Activated CD8-positive, alpha-beta memory T cell treated with anti-CD3 and anti-CD28 coated beads for 1 hour (primary cell): ENCODE measurements around the gene ARHGEF7.
"Not testable (repeated sequence)": the region's sequence is repeated elsewhere in the genome, so short reads cannot be mapped to it uniquely, and the experiment has no call there.

Experiments used
- DNase-seq, 2 donors: peaks; one replicate each; pipeline ENCODE4 v3.0.0-alpha.2; 2020; ENCODE audit warnings: low read depth in 1 of 2; ENCODE audit errors: extremely low read depth in 1 of 2

Gene ARHGEF7, protein sequence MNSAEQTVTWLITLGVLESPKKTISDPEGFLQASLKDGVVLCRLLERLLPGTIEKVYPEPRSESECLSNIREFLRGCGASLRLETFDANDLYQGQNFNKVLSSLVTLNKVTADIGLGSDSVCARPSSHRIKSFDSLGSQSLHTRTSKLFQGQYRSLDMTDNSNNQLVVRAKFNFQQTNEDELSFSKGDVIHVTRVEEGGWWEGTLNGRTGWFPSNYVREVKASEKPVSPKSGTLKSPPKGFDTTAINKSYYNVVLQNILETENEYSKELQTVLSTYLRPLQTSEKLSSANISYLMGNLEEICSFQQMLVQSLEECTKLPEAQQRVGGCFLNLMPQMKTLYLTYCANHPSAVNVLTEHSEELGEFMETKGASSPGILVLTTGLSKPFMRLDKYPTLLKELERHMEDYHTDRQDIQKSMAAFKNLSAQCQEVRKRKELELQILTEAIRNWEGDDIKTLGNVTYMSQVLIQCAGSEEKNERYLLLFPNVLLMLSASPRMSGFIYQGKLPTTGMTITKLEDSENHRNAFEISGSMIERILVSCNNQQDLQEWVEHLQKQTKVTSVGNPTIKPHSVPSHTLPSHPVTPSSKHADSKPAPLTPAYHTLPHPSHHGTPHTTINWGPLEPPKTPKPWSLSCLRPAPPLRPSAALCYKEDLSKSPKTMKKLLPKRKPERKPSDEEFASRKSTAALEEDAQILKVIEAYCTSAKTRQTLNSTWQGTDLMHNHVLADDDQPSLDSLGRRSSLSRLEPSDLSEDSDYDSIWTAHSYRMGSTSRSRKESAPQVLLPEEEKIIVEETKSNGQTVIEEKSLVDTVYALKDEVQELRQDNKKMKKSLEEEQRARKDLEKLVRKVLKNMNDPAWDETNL

DNA sequence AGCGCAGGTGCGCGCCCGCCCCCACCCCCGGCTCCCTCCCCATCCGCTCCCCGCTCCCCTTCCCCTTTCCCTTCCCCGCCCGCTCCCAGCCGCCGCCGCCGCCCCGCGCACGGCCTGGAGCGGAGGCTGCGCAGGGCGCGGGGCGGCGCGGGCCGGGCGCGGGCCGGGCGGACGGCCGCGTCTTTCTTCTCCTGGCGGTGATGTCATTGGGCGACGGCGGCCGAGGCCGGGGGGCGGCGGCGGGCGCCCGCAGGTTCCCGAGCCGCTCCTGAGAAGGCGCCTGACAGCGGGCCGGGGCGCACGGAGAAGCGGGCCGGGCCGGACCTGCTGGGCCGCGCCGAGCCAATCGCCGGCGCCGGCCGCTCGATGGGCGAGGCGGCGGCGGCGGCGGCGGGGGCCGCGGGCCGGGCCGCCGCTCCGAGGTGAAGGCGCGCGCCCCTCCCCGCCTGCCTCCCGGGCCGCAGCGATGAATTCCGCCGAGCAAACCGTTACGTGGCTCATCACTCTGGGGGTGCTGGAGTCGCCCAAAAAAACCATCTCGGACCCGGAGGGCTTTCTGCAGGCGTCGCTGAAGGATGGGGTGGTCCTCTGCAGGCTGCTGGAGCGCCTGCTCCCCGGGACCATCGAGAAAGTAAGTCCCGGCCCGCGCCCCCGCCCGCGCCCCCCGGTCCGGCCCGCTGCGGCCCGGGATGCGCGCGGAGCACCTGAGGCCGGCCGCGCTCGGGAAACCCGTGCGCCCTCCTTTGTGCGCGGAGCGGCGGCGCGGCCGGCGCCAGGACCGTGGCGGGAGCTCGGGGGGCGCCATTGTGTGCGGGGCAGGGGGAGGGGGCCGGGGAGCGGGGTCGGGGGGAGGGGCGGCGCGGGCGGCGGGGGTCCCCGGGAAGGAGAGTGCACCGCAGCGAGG is at the start of gene ARHGEF7:
TSS of gene ARHGEF7 (plus strand) at position 250 of the 904 bp plus-strand sequence. CDS start at position 467, 217 bp downstream.
- no peak for DNase-seq

DNA sequence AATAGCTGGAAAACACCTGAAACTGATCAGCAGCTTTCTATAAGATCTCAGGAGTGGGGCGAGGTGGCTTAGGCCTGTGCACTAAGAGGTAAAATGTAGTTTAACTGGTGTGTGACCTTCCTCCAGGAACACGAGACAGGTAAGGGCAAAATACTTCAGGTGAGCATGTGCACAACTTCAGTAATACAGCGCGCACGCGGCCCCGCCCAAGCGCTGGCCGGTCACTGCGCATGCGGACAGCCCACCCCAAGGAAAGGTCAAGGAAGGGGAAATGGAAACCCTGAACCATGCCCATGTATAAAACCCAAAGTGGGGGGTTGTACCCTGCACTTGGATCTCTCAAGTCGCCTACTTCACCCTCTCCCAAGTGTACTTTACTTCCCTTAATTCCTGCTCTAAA is 49.4 kb upstream of the ARHGEF7 start:
- DNase-seq, result no peak

DNA sequence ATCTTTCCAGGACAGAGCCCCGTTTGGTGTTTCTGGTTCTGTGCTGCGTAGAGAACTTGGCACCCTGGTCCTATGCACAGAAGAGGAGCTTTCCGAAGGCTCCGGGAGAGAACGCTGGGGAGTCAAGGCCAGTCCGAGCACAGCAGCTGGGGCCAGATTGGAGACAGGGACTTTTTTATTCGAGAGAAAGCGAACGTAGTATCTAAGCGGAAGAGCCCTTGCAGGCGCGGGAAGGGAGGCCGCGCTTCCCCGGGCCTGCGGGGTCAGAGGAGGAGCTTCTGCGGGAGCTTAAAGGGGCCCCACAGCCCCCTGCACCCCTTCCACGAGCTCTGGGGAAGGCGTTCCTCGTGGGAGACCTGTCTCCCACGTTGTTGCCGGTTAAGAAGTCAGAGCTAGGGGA is 48.6 kb upstream of the ARHGEF7 start:
- DNase-seq, result no peak

DNA sequence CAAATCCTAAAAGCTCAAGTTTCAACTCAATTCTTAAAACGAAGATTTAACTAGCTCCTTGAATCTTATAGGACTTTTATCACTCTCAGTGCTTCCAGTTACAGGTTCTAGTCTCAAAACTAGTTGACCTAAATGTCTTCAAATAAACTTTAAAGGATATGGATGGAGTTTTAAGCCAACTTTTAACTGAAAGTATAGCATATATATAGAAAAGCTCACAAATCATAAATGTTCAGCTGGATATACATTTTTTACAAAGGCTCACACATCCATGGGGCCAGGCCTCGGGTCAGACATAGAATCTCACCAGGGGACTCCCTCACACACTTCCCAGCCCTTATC is 47.1 kb upstream of the ARHGEF7 start:
- DNase-seq, result no peak

DNA sequence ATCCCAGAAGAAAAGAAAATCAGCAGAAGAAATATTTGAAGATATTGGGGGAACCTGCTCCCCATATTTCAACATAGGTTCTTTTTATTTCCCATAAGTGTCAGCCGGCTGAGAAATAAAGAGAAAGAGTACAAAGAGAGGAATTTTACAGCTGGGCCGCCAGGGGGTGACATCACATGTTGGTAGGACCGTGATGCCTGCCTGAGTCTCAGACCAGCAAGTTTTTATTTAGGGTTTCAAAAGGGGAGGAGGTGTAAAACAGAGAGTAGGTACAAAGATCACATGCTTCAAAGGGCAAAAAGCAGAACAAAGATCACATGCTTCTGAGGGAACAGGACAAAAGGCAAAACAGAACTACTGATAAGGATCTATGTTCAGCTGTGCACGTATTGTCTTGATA is 44.0 kb upstream of the ARHGEF7 start:
- not testable (repeated sequence) for DNase-seq

DNA sequence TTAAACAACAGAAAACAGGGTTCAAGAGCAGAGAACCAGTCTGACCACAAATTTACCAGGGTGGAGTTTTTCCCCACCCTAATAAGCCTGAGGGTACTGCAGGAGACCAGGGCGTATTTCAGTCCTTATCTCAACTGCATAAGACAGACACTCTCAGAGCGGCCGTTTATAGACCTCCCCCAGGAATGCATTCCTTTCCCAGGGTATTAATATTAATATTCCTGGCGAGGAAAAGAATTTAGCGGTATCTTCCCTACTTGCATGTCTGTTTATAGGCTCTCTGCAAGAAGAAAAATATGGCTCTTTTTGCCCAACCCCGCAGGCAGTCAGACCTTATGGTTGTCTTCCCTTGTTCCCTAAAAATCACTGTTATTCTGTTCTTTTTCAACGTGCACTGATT is 43.6 kb upstream of the ARHGEF7 start:
- not testable (repeated sequence) for DNase-seq

DNA sequence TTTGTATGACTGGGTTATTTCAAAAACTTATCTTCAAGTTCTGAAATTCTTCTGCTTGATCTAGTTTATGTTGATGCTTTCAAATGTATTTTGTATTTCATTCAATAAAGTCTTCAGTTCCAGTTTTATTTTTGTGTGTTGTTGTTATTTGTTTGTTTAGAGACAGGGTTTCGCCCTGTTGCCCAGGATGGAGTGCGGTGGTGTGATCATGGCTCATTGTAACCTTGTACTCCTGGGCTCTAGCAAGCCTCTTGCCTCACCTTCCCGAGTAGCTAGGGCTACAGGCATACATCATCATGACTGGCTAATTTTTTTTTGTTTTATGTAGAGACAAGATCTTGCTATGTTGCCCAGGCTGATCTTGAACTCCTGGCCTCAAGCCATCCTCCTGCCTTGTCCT is 40.3 kb upstream of the ARHGEF7 start:
- DNase-seq, result no peak

DNA sequence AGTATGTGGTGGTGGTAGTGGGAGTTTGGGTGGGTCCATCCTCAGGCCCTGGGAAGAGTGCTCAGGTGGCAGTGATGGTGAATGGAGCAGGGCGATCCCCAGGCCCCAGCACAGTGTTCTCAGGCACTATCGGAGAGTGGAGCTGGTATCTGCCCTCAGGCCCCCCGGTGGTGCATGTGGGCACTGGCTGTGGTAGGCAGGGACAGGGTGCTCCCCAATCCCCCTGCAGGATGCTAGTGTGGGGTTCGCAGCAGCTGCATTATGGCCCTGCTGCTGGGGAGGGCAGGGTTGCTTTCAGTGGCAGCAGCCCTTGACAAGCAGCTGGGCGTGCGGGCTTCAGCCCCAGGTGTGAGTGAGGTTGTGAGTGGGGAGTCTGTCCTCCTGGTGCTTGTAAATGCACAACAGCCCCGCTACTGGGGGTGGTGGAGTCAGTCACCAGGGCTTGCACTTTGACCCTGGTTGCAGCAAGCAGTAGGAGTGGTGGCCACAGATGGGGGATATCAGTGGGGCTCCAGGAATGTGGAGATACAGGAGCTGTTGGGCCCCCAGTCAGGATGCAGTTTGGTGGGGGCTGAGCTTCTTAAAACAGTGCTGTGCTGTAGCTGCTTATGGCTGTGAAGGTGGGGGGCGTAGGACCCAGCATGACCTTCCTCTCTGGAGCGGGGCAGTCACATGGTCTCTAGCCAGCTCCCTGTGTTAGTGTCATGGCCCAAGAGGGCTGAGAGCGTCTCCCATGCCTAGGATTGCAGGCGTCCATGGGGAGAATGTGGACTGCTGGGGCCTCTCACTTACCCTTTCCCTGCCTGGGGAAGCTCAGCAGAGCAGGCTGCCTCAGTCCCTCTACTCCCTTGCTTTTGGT is 38.7 kb upstream of the ARHGEF7 start:
- no peak for DNase-seq

DNA sequence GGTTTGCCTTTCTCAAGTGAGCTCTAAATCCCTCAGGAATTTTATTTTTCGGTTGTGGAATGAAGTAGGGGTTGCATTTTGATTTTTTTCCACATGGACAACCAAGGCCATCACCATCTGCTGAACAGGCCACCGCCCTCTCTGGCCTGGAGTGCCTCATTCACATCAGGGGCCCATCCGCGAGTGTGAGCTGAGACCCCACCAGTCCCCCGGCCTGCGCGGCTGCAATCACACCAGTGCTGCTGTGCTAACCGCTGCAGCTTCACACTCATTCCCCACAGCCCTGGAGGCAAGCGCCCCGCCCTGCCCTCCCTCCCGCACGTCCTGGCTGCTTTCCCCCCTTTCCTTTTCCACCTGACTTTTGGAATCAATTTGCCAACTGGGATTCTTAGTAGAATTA is 35.7 kb upstream of the ARHGEF7 start:
- no peak for DNase-seq

DNA sequence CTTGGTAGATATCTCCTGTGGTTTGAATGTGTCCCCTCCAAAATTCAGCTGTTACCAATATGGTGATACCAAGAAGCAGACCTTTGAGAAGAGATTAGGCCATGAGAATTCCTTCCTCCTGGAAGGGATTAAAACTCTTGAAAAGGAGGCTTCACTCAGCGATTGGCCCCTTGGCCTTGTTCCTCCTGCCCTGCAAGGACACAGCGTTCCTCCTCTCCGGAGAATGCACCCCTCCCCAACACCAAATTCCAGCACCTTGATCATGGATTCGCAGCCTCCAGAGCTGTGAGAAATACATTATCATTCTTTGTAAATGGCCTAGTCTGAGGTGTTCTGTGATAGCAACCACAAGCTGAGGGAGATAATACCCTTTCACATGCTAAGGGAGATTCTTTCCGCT is 34.5 kb upstream of the ARHGEF7 start:
- DNase-seq, result no peak

DNA sequence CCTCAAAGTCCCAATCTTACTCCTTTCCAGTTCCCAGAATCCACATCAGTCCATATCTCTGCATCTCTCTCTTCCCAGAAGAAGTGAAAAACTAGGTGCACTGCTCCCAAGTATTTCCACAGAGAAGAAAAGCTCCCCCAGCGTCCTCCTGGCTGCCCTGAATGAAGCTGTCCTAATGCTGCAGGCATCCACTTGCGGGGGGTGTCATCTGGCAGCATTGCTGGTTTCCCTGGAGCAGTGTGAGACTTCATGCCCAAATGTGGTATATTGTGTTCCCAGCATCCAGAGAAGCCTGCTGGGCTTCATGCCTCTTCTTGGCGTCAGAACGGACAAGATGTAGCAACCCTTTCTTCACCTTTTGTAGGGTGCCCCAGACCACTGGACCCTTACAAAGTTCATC is 32.9 kb upstream of the ARHGEF7 start:
- no peak for DNase-seq

DNA sequence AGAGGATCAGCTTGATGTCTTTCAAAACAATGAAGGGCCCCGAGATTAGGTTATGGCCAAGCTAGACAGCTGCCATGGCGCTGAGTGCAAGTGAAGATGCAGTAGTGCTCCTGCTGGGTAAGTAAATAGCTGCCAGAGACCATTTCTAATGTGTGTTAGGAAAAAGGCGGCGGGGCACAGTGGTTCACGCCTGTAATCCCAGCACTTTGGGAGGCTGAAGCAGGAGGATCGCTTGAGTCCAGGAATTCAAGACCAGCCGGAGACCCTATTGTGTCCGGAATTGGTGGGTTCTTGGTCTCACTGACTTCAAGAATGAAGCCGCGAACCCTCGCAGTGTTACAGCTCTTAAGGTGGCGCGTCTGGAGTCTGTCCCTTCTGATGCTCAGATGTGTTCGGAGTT is 32.3 kb upstream of the ARHGEF7 start:
- not testable (repeated sequence) for DNase-seq

DNA sequence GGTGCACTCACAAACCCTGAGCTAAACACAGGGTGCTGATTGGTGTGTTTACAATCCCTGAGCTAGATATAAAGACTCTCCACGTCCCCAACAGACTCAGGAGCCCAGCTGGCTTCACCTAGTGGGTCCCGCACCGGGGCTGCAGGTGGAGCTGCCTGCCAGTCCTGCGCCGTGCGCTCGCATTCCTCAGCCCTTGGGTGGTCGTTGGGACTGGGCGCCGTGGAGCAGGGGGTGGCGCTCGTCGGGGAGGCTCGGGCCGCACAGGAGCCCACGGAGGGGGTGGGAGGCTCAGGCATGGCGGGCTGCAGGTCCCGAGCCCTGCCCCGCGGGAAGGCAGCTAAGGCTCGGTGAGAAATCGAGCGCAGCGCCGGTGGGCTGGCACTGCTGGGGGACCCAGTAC is 31.4 kb upstream of the ARHGEF7 start:
- DNase-seq, result not testable (repeated sequence)

DNA sequence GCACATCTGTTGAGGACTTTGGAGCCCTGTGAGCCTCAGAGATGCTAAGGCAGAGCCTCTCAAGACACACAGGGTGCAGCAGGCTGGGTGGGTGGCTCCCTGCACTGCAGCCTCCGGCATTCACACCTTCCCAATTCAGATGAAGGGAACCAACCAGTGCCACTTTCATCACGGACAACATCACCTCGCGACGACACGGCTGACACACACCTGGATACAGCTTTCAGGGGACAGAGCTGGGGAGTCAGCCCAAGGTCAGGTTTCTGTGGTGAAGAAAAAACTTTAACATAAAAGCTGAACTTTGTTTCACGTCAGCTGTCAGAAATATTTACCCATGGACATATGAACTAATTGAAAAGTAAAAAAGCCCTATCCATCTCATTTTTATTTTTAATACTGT is 24.9 kb upstream of the ARHGEF7 start:
- DNase-seq, result no peak

DNA sequence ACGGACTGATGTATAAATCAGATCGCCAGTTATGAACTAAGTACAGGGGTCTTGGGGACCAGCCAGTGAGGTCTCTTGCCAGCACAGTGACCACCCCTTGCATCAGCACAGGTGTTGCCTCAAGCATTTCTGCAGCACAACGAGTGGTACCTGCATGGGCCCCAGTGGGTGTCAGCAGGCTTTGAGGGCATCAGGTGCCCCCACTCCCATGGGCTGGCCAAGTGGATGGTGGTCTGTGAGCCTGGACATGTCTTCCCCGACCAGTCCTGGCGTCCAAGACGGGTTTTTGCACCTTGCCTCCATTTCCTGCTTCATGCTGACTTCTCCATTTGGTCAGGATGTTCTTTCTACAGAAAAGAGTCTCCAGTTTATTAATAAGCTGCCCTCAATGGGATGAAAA is 22.4 kb upstream of the ARHGEF7 start:
- DNase-seq, result no peak

DNA sequence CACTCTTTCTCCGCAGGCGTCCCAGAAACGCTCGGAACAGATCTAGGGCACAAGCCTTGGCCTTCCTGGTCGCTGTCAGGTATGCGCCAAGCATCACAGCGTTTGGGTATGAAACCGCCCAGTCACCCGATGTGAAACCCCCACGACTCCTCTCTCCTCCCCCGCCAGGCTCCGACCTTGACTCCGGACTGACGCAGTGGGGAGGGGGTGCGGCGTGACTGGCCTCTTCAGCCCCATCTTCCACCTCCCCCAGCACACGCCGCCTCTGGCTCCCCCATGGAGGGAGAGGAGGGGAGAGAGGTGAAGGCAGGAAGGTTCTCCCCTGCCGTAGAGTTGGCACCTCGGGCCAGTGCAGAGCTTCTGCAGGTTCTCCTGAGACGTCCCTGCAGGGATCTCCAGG is 22.0 kb upstream of the ARHGEF7 start:
- no peak for DNase-seq

DNA sequence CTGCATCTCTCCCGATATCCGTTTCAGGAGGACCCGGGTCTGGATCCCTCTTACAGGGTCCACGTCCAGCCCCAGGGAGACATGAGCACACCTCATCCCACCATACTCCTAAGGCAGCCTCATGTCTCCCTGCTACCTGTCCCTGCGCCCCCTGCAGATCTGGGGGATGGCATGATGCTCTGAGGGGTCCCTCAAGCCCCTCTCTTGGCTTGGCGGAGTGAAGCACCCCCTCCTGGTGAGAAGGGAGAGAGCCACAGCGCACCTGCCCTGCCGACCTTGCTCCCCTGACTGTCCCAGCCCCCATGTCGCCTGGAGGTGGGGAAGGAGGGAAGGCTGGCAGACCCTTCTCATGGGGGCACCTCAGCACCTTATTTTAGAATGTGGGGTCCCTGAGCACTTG is 21.5 kb upstream of the ARHGEF7 start:
- DNase-seq, result no peak

DNA sequence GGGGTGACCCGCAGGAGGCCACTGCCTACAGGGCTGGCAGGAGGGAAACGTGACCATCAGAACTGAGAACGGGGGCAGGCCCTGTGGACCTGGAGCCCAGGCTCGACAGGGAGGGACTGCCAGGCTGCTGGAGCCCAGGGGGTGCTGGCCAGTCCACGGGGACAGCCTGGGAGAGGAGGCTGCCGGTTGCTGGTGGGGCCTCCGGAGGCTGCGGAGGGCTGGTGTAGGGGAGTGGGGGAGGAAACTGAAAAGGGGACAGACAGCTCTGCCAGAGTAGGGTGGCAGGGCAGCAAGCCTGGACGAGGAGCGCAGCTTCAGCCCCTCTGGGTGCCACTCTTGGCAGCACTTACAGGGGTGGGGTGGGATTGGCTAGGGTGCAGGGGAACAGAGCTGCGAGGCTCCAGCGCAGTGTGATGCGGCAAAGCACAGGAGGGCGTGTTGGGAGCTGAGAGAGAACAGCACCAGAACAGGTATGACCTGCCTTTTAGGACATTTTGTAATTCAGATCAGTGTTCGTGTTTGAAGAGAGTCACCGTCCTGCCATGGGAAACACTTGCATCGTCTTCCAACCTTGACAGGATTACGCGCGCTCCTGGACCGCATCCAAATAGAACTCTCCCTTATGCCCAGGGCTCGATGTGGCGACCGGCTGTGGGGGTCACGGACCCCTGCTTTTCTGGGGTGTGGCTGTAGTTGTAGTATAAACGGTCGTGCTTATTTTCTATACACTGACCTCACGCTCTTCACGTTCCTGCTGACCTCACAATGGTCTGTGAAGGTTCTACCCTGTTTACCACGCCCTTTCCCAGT is 19.9 kb upstream of the ARHGEF7 start:
- DNase-seq, result no peak

DNA sequence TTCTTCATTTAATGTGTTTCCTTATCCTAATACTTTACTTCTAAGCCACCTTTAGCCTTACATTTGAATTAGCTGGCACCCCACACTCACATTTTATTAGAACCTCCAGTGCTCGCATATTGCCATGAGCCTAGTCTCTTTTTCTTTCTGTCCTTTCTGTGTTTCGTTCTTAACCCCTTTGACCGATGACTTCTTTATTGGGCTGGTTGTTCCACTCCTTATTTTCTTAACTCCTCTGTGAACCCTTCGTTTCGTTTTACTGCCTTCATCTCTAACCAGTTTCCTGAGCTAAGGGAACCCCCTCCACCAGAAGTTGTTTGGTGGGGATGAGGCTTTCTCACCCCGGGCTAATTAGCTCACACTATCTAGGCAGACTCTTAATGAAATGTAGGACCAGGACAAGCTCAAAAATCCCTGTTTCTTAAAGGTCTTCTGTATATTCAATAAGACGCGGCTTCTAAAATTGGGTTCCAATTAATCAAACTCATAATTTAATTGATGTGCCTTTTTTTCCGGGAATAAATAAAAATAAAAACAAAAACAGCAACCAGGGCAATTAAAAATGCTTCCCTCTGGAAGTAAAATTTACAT is 19.1 kb upstream of the ARHGEF7 start:
- no peak for DNase-seq
